ENCODE measurements around the gene STIP1. TPM values are rescaled to one million over a fixed set of nuclear protein-coding genes. Genes with fewer than 3 reads are reported as not detected.

STIP1 gene
- total and polyA plus RNA-seq, 9 of the 15 experiments (the other 6 are each of a cell fraction or from before 2014, with no cell fraction given): 58.1 to 465 (median 346) TPM

- BruUV-seq (replicated peaks): no TSS peak
- no peaks in the 10 kb centered on the region for H3K9me1 ChIP-seq (ENCODE audit: control insufficient read depth, insufficient read depth, low read length)
- peaks cover 26 to 64% of the 10 kb centered on the region in 2 experiments for H3K4me1 ChIP-seq (replicated peaks in 1 of 2; ENCODE audit: control insufficient read depth in 2 of 2, insufficient read depth in 2 of 2, low read length in 2 of 2)
- DNase-seq (ENCODE audit: extremely low read depth in 1 of 4, low spot score in 3 of 4) (no peak), ATAC-seq (no peak), FAIRE-seq (no peak)
- H3K27me3 ChIP-seq (ENCODE audit: control insufficient read depth in 2 of 2, insufficient read depth in 2 of 2, low read length in 2 of 2): no peaks in the 10 kb centered on the region
- H3K4me2 ChIP-seq (ENCODE audit: insufficient read depth, low read length): no peak overlapping the region
- peaks cover 46% of the 10 kb centered on the region for H3K79me2 ChIP-seq (ENCODE audit: control insufficient read depth, insufficient read depth, low read length)
- 0 out of 4 replicates have a peak overlapping the region, but pooled peaks of 1 of the 2 experiments have one; percentile 1 for H3K9ac ChIP-seq (ENCODE audit: insufficient read depth in 1 of 2, low read depth in 2 of 2, low read length in 2 of 2)
- CTCF ChIA-PET (ENCODE audit: low intra/inter-chr PET ratio): no interaction called here
- TF ChIP-seq SPI1 (IDR thresholded peaks at IDR 0.05; ENCODE audit: borderline replicate concordance, low read depth, low read length): 0 out of 2 replicates have a peak, but pooled peaks have one; percentile 33
- TF ChIP-seq, protein P1, sequence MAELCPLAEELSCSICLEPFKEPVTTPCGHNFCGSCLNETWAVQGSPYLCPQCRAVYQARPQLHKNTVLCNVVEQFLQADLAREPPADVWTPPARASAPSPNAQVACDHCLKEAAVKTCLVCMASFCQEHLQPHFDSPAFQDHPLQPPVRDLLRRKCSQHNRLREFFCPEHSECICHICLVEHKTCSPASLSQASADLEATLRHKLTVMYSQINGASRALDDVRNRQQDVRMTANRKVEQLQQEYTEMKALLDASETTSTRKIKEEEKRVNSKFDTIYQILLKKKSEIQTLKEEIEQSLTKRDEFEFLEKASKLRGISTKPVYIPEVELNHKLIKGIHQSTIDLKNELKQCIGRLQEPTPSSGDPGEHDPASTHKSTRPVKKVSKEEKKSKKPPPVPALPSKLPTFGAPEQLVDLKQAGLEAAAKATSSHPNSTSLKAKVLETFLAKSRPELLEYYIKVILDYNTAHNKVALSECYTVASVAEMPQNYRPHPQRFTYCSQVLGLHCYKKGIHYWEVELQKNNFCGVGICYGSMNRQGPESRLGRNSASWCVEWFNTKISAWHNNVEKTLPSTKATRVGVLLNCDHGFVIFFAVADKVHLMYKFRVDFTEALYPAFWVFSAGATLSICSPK (IDR thresholded peaks at IDR 0.05; ENCODE audit: borderline replicate concordance): no peak
- POLR2A ChIA-PET: interaction anchor here (0.6 to 1.6 kb wide), 6 partner anchors 9 to 302 kb away, joined by 3 to 9 read pairs (median 3); partner anchors contain the start of gene PPP1R14B
- peaks cover 49% of the 10 kb centered on the region; the same call in 2 of the 3 replicates for H3K36me3 ChIP-seq (ENCODE audit: control insufficient read depth, insufficient read depth, low read length)
- intact Hi-C loops (cut with micrococcal nuclease): no loop called here
- in situ Hi-C loops (cut with MboI): no loop called here
- 0 out of 2 replicates have a peak, but pooled peaks cover 3% of the 10 kb centered on the region for H4K20me1 ChIP-seq (replicated peaks; ENCODE audit: control insufficient read depth, insufficient read depth, low read length)
- no peaks in the 10 kb centered on the region for H3K9me3 ChIP-seq (replicated peaks; ENCODE audit: control insufficient read depth, insufficient read depth, low read depth, low read length)
- H2AFZ ChIP-seq (ENCODE audit: low read depth, low read length): no peak overlapping the region
- H3K4me3 ChIP-seq: no peak overlapping the region
- no peak overlapping the region for H3K27ac ChIP-seq (ENCODE audit: extremely low read depth, low read depth, low read length)
- 89% methylated on average over 7 of the region's 9 CpGs for WGBS (ENCODE audit: insufficient coverage, low coverage, missing lambda C conversion rate)
Measured at GRCh38 chr11:64238076-64238475, 52.1 kb downstream of the STIP1 start.

DNA sequence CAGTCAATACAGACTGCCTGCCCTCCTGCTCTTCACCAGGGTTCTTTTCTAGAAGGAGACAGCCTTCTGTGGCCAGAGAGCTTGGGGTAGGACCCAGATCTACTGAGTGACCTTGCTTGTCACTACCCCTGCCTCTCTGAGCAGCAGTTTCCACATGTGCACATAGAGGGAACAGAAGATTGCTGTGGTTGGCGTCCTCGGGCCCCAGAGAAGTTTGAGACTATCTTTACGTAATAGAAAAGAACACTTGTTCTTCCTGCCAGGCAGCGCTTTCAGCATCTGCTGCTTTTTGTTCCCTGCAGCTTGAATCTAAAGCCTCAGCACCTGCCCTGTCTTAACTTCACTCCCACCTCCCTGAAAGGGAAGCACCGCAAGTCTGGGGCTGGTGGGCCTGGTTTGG, 53.0 kb downstream of the STIP1 start:
- intact Hi-C loops (cut with micrococcal nuclease) (no loop called here), in situ Hi-C loops (cut with MboI) (no loop called here)
- Histone ChIP-seq H3K79me2 (ENCODE audit: control insufficient read depth, insufficient read depth, low read length) (peaks cover 52% of the 10 kb centered on the region), H3K4me1 (replicated peaks in 1 of 2; ENCODE audit: control insufficient read depth in 2 of 2, insufficient read depth in 2 of 2, low read length in 2 of 2) (peaks cover 31 to 66% of the 10 kb centered on the region in 2 experiments), H3K36me3 (ENCODE audit: control insufficient read depth, insufficient read depth, low read length) (peaks cover 59% of the 10 kb centered on the region), H3K9me3 (replicated peaks; ENCODE audit: control insufficient read depth, insufficient read depth, low read depth, low read length) (no peaks in the 10 kb centered on the region), H4K20me1 (replicated peaks; ENCODE audit: control insufficient read depth, insufficient read depth, low read length) (0 out of 2 replicates have a peak, but pooled peaks cover 3% of the 10 kb centered on the region), H3K4me3 (no peak overlapping the region), H2AFZ (ENCODE audit: low read depth, low read length) (no peak overlapping the region), H3K9ac (ENCODE audit: insufficient read depth in 1 of 2, low read depth in 2 of 2, low read length in 2 of 2) (no peak overlapping the region; a peak in 1 of 4 replicates), H3K27ac (ENCODE audit: extremely low read depth, low read depth, low read length) (peak overlapping the region; percentile 33; the same call in 2 of the 3 replicates), H3K9me1 (ENCODE audit: control insufficient read depth, insufficient read depth, low read length) (no peaks in the 10 kb centered on the region), H3K4me2 (ENCODE audit: insufficient read depth, low read length) (no peak overlapping the region), H3K27me3 (ENCODE audit: control insufficient read depth in 2 of 2, insufficient read depth in 2 of 2, low read length in 2 of 2) (no peaks in the 10 kb centered on the region)
- DNase-seq (ENCODE audit: extremely low read depth in 1 of 4, low spot score in 3 of 4): no peak
- ChIA-PET POLR2A (interaction anchor here (0.8 to 1.6 kb wide), 6 partner anchors 8 to 29 kb away, joined by 3 to 9 read pairs (median 3); partner anchors contain the start of genes DNAJC4 and PPP1R14B), CTCF (ENCODE audit: low intra/inter-chr PET ratio) (no interaction called here)
- no peak for TF ChIP-seq MAZ (CRISPR knock-in tag; conservative IDR thresholded peaks at IDR 0.05 in 1 of 2, IDR thresholded peaks at IDR 0.05 in 1 of 2)
- TF ChIP-seq, protein P2, sequence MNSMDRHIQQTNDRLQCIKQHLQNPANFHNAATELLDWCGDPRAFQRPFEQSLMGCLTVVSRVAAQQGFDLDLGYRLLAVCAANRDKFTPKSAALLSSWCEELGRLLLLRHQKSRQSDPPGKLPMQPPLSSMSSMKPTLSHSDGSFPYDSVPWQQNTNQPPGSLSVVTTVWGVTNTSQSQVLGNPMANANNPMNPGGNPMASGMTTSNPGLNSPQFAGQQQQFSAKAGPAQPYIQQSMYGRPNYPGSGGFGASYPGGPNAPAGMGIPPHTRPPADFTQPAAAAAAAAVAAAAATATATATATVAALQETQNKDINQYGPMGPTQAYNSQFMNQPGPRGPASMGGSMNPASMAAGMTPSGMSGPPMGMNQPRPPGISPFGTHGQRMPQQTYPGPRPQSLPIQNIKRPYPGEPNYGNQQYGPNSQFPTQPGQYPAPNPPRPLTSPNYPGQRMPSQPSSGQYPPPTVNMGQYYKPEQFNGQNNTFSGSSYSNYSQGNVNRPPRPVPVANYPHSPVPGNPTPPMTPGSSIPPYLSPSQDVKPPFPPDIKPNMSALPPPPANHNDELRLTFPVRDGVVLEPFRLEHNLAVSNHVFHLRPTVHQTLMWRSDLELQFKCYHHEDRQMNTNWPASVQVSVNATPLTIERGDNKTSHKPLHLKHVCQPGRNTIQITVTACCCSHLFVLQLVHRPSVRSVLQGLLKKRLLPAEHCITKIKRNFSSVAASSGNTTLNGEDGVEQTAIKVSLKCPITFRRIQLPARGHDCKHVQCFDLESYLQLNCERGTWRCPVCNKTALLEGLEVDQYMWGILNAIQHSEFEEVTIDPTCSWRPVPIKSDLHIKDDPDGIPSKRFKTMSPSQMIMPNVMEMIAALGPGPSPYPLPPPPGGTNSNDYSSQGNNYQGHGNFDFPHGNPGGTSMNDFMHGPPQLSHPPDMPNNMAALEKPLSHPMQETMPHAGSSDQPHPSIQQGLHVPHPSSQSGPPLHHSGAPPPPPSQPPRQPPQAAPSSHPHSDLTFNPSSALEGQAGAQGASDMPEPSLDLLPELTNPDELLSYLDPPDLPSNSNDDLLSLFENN (IDR thresholded peaks at IDR 0.05; ENCODE audit: low read depth in 2 of 2, low read length in 2 of 2): no peak
- TF ChIP-seq PHF21A (IDR thresholded peaks at IDR 0.05; ENCODE audit: borderline replicate concordance, low read depth): no peak
- no peak for TF ChIP-seq ETV5 (CRISPR knock-in tag; IDR thresholded peaks at IDR 0.05; ENCODE audit: low read depth)
- no peak for TF ChIP-seq PTTG1 (tag; IDR thresholded peaks at IDR 0.05; ENCODE audit: low read depth)
- TF ChIP-seq PYGO2 (tag; IDR thresholded peaks at IDR 0.05): no peak
- TF ChIP-seq RBM39 (optimal IDR thresholded peaks at IDR 0.05; ENCODE audit: low read depth, low read length): no peak
- TF ChIP-seq BRD4 (IDR thresholded peaks at IDR 0.05): no peak
- no peak for ATAC-seq
- BruUV-seq (replicated peaks): no TSS peak
- no peak for FAIRE-seq
- 90% methylated on average over 5 of the region's 5 CpGs for WGBS (ENCODE audit: insufficient coverage, low coverage, missing lambda C conversion rate)
